ENCODE measurements around the gene GNPTG. TPM values are rescaled to one million over a fixed set of nuclear protein-coding genes. Genes with fewer than 3 reads are reported as not detected.

Gene GNPTG
- total RNA-seq, 1 donor: 26.3 TPM

DNA sequence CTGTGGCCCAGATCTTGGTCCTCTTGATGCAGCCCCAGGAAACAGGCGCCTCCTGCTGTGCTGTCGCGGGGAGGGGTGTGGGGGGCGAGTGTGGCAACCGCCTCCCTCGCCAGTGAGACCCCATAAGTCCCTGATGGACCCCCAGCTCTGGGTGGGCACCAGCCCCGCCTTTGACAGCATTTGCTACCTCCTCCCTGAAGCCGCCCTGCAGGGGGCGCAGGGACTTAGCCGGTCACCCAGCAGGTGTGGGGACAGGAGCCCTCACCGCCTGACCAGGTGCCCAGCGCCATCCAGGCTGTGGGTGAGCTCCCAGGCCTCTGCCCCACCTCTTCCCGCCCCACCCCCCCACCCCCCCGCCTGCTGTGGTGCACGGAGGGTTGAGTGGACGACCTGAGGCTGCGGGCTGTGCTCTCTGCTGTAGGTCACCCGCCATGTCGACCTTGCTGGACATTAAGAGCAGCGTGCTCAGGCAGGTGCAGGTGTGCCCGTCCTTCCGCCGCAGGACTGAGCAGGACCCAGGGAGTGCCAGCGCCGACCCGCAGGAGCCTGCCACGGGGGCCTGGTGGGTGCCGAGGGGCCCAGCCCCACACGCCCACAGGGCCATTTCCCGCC is 13.5 kb upstream of the GNPTG start:
- TF ChIP-seq, protein P1, sequence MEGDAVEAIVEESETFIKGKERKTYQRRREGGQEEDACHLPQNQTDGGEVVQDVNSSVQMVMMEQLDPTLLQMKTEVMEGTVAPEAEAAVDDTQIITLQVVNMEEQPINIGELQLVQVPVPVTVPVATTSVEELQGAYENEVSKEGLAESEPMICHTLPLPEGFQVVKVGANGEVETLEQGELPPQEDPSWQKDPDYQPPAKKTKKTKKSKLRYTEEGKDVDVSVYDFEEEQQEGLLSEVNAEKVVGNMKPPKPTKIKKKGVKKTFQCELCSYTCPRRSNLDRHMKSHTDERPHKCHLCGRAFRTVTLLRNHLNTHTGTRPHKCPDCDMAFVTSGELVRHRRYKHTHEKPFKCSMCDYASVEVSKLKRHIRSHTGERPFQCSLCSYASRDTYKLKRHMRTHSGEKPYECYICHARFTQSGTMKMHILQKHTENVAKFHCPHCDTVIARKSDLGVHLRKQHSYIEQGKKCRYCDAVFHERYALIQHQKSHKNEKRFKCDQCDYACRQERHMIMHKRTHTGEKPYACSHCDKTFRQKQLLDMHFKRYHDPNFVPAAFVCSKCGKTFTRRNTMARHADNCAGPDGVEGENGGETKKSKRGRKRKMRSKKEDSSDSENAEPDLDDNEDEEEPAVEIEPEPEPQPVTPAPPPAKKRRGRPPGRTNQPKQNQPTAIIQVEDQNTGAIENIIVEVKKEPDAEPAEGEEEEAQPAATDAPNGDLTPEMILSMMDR (IDR thresholded peaks at IDR 0.05; ENCODE audit: insufficient read depth, low read depth, low read length): peak; percentile 44
- DNase-seq (ENCODE audit: low read depth): peak; percentile 13

DNA sequence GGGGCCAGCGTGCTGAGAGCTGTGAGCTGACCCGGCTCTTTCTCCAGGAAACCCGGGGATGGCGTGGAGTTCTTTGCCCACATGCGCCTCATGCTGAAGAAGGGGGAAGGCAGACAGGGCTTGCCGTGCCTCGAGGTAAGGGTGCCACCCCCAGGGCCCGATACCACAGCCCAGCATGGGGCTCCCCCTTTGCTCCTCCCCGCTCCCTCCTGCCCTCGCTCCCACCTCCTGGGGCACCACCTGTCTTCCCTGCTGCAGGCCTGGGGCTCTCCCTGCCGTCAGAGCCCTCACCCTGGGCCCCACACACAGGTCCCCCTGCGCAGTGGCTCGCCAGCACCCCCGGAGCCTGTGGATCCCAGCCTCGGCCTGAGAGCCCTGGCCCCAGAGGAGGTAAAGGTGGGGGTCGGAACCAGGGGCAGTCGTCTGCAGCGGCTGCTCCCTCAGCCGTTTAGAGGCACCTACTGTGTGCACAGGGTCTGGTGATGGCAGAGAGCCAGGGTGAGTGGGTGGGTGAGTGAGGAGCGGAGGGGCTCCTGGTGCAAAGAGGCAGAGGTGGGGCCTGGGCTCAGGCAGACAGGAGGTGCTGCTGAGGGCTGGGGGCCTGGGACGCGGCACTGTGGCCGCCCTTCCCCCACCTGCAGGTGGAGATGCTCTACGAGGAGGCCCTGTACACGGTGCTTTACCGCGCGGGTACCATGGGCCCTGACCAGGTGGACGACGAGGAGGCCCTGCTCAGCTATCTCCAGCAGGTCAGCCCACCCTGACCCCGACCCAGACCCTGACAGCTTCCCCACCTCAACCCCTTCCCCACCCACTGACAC is 12.7 kb upstream of the GNPTG start:
- TF ChIP-seq, protein P1 (IDR thresholded peaks at IDR 0.05; ENCODE audit: insufficient read depth, low read depth, low read length): no peak
- no peak for DNase-seq (ENCODE audit: low read depth)
- no peak overlapping the region for H3K4me3 ChIP-seq (ENCODE audit: low read depth, low read length)

More for the DNA sequence above, 13.5 kb upstream of the GNPTG start:
- H3K4me3 ChIP-seq (ENCODE audit: low read depth, low read length): no peak overlapping the region

DNA sequence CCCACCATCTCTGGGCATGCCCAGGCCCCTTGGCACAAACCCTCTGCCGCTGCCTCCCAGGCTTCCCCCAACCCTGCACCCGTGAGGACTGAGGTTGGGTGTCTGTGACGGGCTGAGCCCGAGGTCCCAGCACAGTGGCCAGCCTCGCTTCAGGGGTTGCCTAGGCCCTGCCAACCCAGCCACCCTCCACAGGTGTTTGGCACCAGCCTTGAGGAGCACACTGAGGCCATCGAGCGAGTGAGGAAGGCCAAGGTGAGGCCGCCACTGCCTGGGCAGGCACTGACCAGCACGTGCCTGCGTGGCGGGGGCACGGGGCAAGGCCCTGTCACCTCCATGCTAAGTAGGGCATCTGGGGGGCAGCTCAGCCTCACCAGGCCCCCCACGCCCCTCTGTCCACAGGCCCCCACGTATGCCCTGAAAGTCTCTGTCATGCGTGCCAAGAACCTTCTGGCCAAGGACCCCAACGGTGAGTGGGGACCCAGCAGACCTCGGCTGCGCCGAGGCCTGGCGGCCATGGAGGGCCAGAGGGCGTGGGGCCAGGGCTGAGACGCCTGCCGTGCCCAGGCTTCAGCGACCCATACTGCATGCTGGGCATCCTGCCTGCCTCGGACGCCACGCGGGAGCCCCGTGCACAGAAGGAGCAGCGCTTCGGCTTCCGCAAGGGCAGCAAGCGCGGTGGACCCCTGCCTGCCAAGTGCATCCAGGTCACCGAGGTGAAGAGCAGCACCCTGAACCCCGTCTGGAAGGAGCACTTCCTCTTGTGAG is 10.8 kb upstream of the GNPTG start:
- TF ChIP-seq, protein P1 (IDR thresholded peaks at IDR 0.05; ENCODE audit: insufficient read depth, low read depth, low read length): no peak
- DNase-seq (ENCODE audit: low read depth): no peak
- no peak overlapping the region for H3K4me3 ChIP-seq (ENCODE audit: low read depth, low read length)

DNA sequence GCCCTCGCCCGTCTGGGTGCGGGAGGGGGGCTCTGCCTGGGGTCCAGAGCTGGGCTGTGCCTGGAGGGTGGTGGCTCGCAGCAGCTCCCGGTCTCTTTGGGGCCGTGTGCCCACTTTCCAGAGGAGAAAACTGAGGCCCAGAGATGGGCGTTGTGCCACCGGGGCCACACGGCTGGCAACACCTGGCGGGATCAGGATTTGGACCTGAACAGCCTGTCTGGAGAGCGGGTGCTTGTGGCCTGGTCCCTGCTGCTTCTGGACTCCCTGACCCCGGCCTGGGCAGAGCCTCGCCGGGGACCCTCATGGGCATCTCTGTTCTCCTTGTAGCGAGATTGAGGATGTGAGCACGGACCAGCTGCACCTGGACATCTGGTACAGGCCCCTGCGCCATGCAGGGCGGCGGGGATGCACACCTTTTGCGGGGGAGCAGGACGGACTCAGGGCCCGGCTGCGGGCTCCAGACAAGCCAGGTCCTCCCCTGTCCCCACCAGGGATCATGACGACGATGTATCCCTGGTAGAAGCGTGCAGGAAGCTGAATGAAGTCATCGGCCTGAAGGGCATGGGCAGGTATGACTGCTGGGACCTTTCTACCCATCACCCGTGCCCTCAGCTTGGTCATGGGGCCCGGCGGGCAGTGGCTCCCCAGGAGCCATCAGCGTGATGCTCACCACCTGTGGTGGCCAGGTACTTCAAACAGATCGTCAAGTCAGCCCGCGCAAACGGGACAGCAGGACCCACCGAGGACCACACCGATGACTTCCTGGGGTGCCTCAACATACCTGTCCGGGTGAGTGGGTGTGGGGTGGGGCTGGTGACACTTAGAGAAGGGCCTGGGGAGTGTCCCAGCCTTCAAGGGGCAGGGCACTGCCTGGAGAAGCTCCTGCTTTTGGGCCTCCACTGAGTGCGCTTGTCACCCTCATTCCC is 10.0 kb upstream of the GNPTG start:
- no peak overlapping the region for H3K4me3 ChIP-seq (ENCODE audit: low read depth, low read length)
- TF ChIP-seq, protein P1 (IDR thresholded peaks at IDR 0.05; ENCODE audit: insufficient read depth, low read depth, low read length): no peak
- DNase-seq (ENCODE audit: low read depth): no peak

DNA sequence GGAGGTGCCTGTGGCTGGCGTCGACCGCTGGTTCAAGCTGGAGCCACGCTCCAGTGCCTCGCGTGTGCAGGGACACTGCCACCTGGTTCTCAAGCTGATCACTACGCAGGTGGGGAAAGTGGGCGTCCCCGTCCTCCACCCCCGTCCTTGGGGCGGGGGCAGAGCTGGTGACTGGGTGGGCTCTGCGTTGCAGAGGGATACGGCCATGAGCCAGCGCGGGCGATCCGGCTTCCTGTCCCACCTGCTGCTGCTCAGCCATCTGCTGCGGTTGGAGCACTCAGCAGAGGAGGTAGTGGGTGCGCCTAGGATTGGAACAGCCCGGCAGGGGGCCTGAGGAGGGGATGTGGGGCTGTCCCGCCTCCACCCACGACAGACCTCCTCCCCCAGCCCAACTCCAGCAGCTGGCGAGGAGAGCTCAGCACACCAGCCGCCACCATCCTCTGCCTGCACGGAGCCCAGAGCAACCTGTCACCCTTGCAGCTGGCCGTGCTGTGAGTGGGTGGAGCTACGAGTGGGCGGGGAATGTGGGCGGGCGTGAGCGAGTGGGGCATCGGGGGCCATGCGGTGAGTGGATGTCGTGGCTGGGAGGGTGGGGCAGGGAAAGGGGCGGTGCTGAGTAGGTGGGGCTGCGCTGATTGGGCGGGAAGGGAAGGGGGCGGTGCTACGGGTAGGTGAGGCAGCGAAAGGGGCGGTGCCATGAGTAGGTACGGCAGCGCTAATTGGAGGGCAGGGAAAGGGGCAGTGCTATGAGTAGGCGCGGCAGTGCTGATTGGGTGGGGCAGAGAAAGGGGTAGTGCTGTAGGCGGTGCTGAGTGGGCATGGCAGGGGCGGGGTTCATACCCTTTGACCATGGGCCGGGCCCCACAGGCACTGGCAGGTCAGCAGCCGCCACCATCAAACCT is 9.0 kb upstream of the GNPTG start:
- TF ChIP-seq, protein P1 (IDR thresholded peaks at IDR 0.05; ENCODE audit: insufficient read depth, low read depth, low read length): no peak
- H3K4me3 ChIP-seq (ENCODE audit: low read depth, low read length): peak overlapping the region; percentile 32

More for the DNA sequence above, 9.0 kb upstream of the GNPTG start:
- peak; percentile 90 for DNase-seq (ENCODE audit: low read depth)
